Measurements from ENCODE around the gene DNMT3L. TPM values are rescaled to one million over a fixed set of nuclear protein-coding genes. Genes with fewer than 3 reads are reported as not detected.

Gene DNMT3L
- polyA plus RNA-seq, 1 of the 3 experiments (the other 2 are of a cell fraction), result not detected

Small RNA genes within 50 kb of the gene (small RNA-seq; reads per million reads assigned to genes)
- 0 reads per million in 7 experiments for gene AP001059.3

Other genes with a start within 250 kb of the DNMT3L start
- 17.5 and 18.9 TPM in 2 replicates for gene TRAPPC10, start 249.6 kb downstream of the DNMT3L start, polyA plus RNA-seq (2012; rRNA removed)
- gene PWP2, start 154.5 kb downstream of the DNMT3L start, polyA plus RNA-seq (2012; rRNA removed), result 6.0 and 6.9 TPM in 2 replicates
- gene GATD3, start 128.2 kb downstream of the DNMT3L start, polyA plus RNA-seq (2012; rRNA removed), result 18.9 and 27.7 TPM in 2 replicates
- gene ICOSLG, start 21.0 kb downstream of the DNMT3L start, polyA plus RNA-seq (2012; rRNA removed), result 0.43 and 0.52 TPM in 2 replicates
- not detected in 2 replicates for gene AIRE, start 24.0 kb upstream of the DNMT3L start, polyA plus RNA-seq (2012; rRNA removed)
- 107 and 118 TPM in 2 replicates for gene PFKL, start 38.2 kb upstream of the DNMT3L start, polyA plus RNA-seq (2012; rRNA removed)
- gene CFAP410, start 77.5 kb upstream of the DNMT3L start, polyA plus RNA-seq (2012; rRNA removed), result 18.0 and 19.2 TPM in 2 replicates
- gene TRPM2, start 91.7 kb upstream of the DNMT3L start, polyA plus RNA-seq (2012; rRNA removed), result not detected in 2 replicates
- 1.9 and 2.3 TPM in 2 replicates for gene LRRC3, start 193.6 kb upstream of the DNMT3L start, polyA plus RNA-seq (2012; rRNA removed)

Data from SK-N-SH (cell line).